Measurements from ENCODE around the gene SERF2.
"Not testable (repeated sequence)": the region's sequence is repeated elsewhere in the genome, so short reads cannot be mapped to it uniquely, and the experiment has no call there.

The SERF2 gene

GRCh38 chr15:43791993-43792760, at the start of gene SERF2:
Gene SERF2, plus strand, starts transcription at chr15:43792320. Its CDS starts 57 bp downstream, at chr15:43792377.
- DNase-seq, result peak; percentile 97

- DNase-seq, result peak; percentile 65
Measured at GRCh38 chr15:43746245-43746902, 45.7 kb upstream of the SERF2 start, which contains the start of gene PDIA3. Gene PDIA3, plus strand, starts transcription at chr15:43746438. Its CDS starts 102 bp downstream, at chr15:43746540.

- DNase-seq, result not testable (repeated sequence)
Measured at GRCh38 chr15:43746903-43747309, 45.2 kb upstream of the SERF2 start.

- no peak for DNase-seq
Measured at GRCh38 chr15:43748376-43748775, 43.7 kb upstream of the SERF2 start.

- DNase-seq, result no peak
Measured at GRCh38 chr15:43749690-43750345, 42.3 kb upstream of the SERF2 start.

GRCh38 chr15:43751885-43752284, 40.2 kb upstream of the SERF2 start:
- no peak for DNase-seq

GRCh38 chr15:43762824-43763223, 29.3 kb upstream of the SERF2 start:
- no peak for DNase-seq

GRCh38 chr15:43763819-43764446, 28.2 kb upstream of the SERF2 start:
- no peak for DNase-seq

- peak; percentile 17 for DNase-seq
Measured at GRCh38 chr15:43769584-43770228, 22.4 kb upstream of the SERF2 start.

- no peak for DNase-seq
Measured at GRCh38 chr15:43771816-43772215, 20.3 kb upstream of the SERF2 start.

- DNase-seq, result no peak
Measured at GRCh38 chr15:43772624-43773023, 19.5 kb upstream of the SERF2 start.

GRCh38 chr15:43774062-43774461, 18.1 kb upstream of the SERF2 start:
- no peak for DNase-seq

GRCh38 chr15:43775411-43775965, 16.6 kb upstream of the SERF2 start:
- no peak for DNase-seq

GRCh38 chr15:43776101-43776717, 15.9 kb upstream of the SERF2 start:
- no peak for DNase-seq

GRCh38 chr15:43776718-43777266, 15.3 kb upstream of the SERF2 start, which contains the start of gene ELL3:
Gene ELL3, minus strand, starts transcription at chr15:43776966. Its CDS starts 65 bp downstream, at chr15:43776901.
- DNase-seq, result no peak

GRCh38 chr15:43777267-43777914, 14.7 kb upstream of the SERF2 start:
- DNase-seq, result no peak

GRCh38 chr15:43779016-43779415, 13.1 kb upstream of the SERF2 start:
- no peak for DNase-seq

GRCh38 chr15:43789409-43789808, 2.7 kb upstream of the SERF2 start:
- no peak for DNase-seq

GRCh38 chr15:43792761-43793476, 799 bp downstream of the SERF2 start:
- DNase-seq, result no peak

GRCh38 chr15:43793647-43794046, 1.5 kb downstream of the SERF2 start:
- no peak for DNase-seq
